Epidermal melanocyte (primary cell): ENCODE results near the gene POU3F4.

ENCODE experiments used
- DNase-seq: peaks from one replicate; pipeline ENCODE4 v3.0.0; 2011; ENCODE audit warnings: low spot score; ENCODE audit not compliant: insufficient read length

POU3F4 gene

DNA sequence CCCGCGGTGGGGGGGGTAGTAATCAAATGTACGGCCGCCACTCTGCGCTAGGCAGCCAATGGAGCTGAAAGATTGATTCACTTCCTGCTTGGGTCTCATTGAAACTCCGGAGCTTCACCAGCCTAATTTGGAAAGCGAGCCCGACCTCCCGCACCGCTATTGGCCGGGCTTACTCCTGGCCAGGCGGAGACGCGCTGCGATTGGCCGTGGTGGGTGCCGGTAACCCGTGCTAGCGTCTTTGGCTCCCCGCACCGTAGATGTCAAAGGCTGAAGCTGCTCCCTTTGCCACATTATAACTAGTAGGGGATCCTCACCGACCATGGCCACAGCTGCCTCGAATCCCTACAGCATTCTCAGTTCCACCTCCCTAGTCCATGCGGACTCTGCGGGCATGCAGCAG lies at the start of gene POU3F4:
Gene POU3F4, plus strand, starts transcription at position 285 of the 400 bp plus-strand sequence. Its CDS starts 35 bp downstream, at position 320.
- DNase-seq: no peak

DNA sequence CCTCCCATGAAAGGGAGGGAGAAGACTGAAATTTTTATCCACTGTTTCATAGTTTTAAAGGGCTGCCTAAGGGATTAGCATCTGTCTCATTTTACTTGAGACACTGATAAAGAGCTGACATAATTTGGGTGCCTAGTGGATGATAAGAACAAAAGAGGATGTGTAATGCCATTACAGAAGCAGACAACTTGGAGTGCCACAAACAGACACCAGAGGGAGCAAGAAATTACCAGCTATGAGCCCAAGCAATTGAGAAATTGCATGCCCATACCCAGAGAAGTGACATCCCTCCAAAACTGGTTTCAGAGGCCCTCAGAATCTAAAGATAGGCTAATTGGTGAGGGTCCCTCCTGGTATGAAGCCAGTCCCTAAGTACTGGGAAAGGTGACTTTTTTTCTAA lies 38.5 kb upstream of the POU3F4 start:
- DNase-seq: no peak

DNA sequence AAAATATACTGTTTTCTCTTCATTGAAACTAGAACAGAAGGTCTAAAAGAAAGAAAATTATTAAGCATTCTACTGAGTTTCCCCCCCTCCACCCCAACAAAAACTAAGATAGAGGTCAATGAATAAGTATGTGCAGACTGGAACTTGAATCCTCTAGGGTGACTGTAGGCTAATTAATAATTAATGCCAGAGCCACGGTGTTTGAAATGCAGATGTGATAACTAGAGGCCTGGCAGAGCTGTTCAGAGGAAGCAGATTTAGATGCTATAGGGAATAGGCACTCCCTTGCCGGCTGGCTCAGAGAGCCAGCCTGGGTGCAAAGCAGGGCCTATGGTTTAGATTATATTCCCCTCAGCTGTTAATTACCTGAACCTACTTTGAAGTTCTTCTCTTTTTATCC lies 12.2 kb upstream of the POU3F4 start:
- DNase-seq: no peak

DNA sequence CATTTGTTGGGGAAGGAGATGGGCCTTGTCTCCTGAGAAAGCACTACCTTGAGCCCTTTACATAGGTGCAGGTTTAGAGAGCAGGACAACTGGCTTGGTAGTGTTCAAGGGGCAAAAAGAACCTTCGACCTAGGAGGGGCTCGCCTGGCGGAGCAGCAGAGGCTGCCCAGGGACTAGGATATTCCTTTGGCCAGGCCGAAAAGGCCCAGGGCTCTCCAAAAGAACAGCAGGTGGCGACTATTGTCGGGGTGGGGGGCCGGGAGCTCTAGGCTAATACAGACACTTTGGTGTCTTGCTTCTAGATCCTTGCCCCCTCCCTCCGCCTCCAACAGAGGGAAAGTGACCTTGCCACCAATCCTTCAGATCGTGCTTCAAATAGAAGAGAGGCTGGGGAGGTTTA lies 7.1 kb upstream of the POU3F4 start:
- no peak for DNase-seq

DNA sequence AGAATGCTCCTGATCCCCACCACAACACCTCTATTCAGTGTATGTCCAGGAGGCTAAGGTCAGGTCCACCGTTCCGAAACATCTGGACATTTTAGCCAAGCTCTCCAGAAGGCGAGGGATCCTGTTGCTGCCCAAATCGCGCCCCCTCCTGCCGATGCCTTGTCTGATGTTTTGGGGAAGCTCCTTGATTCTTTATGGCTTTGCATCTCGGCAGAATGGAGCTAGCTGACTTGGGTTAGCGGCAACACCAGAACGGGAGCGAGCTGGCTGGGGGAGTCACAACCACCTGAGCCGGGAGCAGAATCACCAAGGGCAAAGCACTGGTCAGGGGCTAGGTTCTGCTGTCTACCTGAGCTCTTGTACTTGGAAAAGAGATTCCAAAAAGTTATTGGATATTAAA lies 6.6 kb upstream of the POU3F4 start:
- no peak for DNase-seq

DNA sequence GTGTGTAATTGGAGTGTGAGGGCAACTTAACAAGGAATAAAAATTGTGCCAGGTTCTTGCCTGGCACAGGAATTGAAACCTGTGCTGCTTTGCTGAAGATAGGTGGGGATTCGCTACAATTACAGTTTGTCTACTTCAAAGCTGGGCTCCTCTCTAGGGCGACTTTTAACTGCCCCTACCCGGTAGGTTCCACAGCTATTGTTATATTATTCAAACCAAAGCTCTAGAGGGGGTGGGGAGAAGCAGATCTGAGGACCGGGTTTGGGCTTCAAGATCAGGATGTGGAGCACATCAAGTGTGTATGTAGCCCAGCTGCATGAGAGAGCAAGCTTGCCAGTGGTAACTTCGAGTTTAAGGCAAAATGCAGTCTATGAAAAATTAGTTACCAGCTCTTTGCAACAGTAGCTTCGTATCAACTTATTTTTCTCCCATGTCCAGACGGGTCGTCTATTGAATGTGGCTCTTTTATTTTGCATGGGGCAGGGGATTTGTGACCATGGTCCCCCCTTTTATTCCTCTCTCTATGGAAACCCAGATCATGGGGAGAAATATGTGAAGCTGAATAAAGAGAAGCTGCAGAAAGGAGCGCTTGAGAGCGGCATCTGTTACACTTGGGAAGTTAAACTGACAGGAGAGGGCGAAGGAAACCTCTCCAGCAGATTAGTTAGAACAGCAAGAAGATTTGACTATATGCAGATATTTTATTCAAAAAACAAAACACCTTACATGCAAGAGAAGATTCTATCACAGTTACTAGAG lies 3.2 kb upstream of the POU3F4 start:
- DNase-seq: no peak

DNA sequence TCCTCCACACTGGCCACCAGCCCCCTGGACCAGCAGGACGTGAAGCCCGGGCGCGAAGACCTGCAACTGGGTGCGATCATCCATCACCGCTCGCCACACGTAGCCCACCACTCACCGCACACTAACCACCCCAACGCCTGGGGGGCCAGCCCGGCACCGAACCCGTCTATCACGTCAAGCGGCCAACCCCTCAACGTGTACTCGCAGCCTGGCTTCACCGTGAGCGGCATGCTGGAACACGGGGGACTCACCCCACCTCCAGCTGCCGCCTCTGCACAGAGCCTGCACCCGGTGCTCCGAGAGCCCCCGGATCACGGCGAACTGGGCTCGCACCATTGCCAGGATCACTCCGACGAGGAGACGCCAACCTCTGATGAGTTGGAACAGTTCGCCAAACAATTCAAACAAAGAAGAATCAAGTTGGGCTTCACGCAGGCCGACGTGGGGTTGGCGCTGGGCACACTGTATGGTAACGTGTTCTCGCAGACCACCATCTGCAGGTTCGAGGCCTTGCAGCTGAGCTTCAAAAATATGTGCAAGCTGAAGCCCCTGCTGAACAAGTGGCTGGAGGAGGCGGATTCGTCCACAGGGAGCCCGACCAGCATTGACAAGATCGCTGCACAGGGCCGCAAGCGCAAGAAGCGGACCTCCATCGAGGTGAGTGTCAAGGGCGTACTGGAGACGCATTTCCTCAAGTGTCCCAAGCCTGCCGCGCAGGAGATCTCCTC lies 600 bp downstream of the POU3F4 start:
- no peak for DNase-seq

DNA sequence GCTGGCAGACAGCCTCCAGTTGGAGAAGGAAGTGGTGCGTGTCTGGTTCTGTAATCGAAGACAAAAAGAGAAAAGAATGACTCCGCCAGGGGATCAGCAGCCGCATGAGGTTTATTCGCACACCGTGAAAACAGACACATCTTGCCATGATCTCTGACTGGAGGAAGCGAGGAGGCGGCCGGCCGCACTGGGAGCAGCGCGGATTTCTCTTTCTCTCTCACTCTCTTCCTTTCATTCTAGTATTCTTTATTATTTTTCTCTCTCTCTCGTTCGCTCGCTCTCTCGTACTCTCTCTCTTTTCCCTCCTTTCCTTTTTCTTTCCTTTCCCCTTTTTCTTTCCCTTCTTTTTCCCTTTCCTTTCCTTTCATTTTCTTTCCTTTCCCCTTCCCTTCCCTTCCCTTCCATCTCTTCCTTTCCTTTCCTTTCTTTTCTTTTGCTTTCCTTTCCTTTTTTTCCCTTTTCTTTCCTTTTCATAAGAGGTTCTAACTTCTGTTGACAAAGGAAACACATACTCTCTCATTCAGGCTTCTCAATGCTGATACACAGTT lies 1.2 kb downstream of the POU3F4 start:
- DNase-seq: no peak

DNA sequence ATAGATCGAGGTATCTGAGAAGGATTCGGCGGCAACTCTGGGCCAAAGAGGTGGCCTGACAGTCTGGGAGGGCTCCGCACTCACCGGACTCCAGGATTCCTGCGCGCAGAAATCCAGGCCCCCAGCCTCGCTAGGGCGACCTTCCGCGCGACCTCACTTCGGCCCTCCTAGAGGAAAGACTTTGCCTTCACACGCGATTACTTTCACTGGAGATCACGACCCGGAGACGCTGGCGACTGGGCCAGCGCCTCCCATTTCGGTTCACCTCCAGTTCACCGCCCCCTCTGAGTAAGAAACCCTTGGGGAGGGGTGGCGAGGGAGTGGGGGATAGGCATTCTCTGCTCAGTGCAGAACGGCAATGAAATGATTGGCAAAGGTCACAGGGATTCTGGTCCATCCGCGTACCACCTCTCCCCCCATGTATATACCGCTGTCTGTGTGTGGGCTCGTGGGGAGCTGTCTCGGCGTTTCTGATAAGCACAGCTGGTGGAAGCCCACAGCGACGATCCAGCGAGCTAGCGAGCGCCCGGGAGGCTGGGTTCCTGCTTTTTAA lies 2.5 kb downstream of the POU3F4 start:
- DNase-seq: no peak

DNA sequence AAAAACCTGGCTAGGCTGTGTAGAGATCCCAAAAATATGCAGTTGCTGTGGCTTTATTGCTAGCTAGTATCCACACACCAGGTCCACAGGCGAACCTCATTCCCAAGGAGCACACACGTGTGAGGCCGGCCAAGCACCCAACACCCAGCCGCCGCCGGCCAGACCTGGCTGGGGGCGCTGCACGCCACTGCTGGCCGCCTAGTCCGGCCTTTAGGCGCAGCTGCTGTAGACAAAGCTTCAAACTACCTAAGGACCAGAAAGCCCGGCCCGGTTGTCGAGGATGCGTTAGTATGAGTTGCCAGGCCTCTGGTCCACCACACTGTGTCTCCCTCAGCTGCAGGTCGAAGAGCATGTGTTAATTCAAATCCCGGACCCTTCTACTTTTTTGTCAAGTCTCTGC lies 3.1 kb downstream of the POU3F4 start:
- no peak for DNase-seq

DNA sequence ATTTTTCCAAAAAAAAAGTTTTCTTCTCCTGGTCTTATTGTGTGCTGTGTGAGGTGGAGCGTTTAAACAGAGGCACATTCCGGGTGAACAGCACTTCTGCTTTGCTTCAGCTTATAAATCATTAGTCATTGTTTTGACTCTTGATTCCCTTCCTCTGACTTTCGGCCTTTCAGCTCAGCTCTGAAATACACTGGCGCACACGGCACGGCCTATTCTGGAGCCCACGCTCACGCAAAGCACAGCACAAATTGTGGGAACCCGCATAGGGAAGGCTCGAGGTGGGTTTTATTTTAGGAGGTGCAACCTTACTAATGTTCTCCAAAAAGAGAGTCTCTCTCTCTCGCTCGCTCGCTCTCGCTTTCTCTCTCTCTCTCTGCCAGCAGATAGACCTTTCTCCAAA lies 4.0 kb downstream of the POU3F4 start:
- no peak for DNase-seq

DNA sequence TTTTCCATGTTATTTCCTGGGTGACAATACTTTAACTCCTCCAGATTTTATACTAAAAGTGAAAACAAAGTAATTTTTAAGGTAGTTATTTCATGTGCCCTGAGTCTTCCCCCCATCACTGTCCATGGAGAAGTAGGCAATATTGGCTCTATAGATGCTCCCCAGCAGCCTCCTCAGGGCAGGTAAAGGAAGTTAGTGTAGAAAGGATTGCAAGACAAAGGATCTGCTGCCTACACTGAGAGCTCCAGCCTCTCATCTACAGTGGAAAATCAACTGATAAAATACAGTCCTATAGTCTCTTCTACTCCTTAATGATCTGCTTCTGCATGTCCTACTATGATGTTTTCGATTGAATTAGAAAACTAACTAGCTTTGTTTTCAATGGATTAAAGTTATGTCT lies 8.5 kb downstream of the POU3F4 start:
- DNase-seq: no peak

DNA sequence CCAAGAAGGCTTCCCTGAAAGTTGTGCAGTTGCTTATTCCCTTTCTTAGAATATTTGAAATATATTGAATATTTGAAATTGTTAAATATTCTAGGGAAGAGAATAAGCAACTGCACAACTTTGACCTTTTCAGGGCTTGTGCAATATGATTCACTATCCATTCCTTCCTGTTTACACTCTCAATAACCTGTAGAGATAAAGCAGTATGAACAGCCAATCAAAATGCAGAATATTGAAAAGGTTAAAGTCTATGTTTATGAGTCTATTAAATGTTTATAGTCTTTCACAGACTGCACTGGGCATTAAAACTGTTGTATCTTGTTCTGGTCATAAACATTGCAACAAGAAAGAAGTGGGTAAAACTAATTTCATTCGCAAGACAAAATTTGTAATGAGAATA lies 13.8 kb downstream of the POU3F4 start:
- DNase-seq: no peak

DNA sequence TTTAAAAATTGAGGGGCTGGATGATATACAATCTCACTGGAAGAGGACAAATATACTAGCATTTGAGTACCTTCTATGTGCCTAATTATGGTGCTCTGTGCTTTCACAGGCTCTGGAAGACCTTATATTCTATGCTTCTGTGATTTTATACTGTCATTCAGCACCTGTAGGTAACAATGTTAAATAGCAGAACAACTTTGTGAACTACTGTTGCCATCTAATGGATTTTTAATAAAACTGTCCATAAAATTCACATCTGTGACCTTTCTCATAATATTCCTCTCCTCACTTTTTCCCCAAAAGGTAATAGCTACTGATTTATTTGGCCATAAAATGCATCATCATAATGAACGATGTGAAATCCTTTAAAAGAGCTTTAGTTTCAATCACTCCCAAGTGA lies 21.9 kb downstream of the POU3F4 start:
- no peak for DNase-seq

DNA sequence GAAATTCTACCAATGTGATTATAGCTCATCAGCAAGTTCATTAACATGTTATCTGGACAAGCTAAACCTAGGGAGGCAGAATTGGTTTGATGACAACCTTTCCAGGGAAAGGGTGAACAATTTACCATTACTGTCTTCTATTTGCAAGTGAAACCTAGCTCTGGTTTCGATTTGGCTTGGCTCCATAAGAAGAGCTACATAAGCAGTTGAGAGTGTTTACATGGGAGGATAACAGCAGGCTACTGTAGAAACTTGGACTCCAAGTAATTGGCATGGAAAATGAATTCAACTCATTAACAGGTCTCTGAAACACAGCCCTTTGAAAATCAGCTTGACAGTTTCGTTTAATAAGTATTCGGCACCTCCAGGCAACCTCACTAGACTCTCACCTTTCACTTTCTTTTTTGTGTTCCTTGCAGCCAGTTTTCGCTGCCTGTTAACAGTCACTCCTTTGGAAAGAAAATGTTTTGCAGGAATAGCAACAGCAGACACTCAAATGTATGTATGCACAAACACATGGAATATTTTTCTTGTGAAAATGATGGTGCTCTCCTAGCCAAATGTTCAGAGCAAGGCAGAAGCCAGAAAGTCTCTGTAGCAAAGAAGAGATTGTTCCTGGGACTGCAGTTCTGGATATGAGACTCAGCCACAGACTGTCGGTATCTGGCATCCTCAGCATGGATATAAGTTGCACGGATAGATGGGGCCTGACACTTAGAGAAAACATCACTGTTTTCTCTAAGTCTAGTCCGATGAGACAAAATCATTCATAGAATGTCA lies 27.5 kb downstream of the POU3F4 start:
- no peak for DNase-seq
